Measurements from ENCODE around the gene ADORA1.

DNA sequence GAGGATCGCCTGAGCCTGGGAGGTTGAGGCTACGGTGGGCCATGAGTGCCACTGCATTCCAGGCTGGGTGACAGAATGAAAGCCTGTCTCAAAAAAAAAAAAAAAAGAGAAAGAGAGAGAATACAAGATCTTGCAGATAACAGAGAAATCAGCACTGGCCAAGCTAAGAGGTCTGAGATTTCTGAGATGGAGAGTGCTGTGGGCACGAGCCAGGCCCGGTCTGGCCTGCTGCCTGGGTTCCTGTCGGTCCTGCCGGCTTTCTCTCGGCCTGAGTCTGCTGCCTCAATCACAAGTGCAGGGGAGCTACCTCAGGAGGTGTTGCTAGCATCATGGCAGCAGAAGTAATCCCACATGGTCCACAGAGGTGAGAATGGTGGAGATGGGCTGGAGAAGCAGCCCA, 19.0 kb downstream of the ADORA1 start:
- TF ChIP-seq POLR2A (IDR thresholded peaks at IDR 0.05; ENCODE audit: low read length) (no peak), GATA1 (IDR thresholded peaks at IDR 0.05; ENCODE audit: low read depth, low read length) (no peak)
